HEK293T (cell line): ENCODE measurements around the gene PRF1.
"Not testable (repeated sequence)": the region's sequence is repeated elsewhere in the genome, so short reads cannot be mapped to it uniquely, and the experiment has no call there.

ENCODE experiments used
- CTCF ChIA-PET: fragments of 350-600 bp; formaldehyde crosslinking; extraction: SDS; loops from one replicate; lab custom pipeline; 2021; ENCODE audit warnings: antibody characterized with exemption, inconsistent platforms; lab: Yijun Ruan, JAX
- POLR2A ChIA-PET: fragments of 350-600 bp; formaldehyde crosslinking; extraction: SDS; loops from one replicate; lab custom pipeline; 2020; ENCODE audit warnings: antibody characterized with exemption, inconsistent platforms; lab: Yijun Ruan, JAX
- DNase-seq: peaks from one replicate; pipeline ENCODE4 v3.0.0; 2012; ENCODE audit warnings: mixed read lengths; ENCODE audit errors: extremely low spot score
- ARNT ChIP-seq: fragments of 450-650 bp; IDR thresholded peaks from 2 replicates; pipeline ENCODE4 v1.6.1; 2017; ENCODE audit warnings: mild to moderate bottlenecking
- BHLHE40 ChIP-seq: fragments of 450-650 bp; IDR thresholded peaks from 2 replicates; pipeline ENCODE4 v1.6.1; 2016; ENCODE audit warnings: mild to moderate bottlenecking, moderate library complexity, borderline replicate concordance
- CTBP1 ChIP-seq: fragments of 450-650 bp; IDR thresholded peaks from 2 replicates; pipeline ENCODE4 v1.6.1; 2016; ENCODE audit warnings: borderline replicate concordance
- ELF4 ChIP-seq: fragments of 450-650 bp; IDR thresholded peaks from 2 replicates; pipeline ENCODE4 v1.6.1; 2017; ENCODE audit warnings: antibody characterized with exemption
- FOXA1 ChIP-seq: fragments of 450-650 bp; IDR thresholded peaks from 2 replicates; pipeline ENCODE4 v1.6.1; 2016; ENCODE audit warnings: mild to moderate bottlenecking
- FOXM1 ChIP-seq: fragments of 450-650 bp; IDR thresholded peaks from 2 replicates; pipeline ENCODE4 v1.6.1; 2017; ENCODE audit warnings: mild to moderate bottlenecking, borderline replicate concordance
- HDGF ChIP-seq: fragments of 450-650 bp; IDR thresholded peaks from 2 replicates; pipeline ENCODE4 v1.6.1; 2017; ENCODE audit warnings: antibody characterized with exemption, borderline replicate concordance
- L3MBTL2 ChIP-seq: fragments of 450-650 bp; conservative IDR thresholded peaks from 2 replicates; pipeline ENCODE4 v1.6.1; 2016; ENCODE audit warnings: mild to moderate bottlenecking
- LEF1 ChIP-seq: fragments of 450-650 bp; IDR thresholded peaks from 2 replicates; pipeline ENCODE4 v1.6.1; 2017; ENCODE audit warnings: mild to moderate bottlenecking, borderline replicate concordance
- NFRKB ChIP-seq: fragments of 450-650 bp; IDR thresholded peaks from 2 replicates; pipeline ENCODE4 v1.6.1; 2016; ENCODE audit warnings: mild to moderate bottlenecking, moderate library complexity
- SP1 ChIP-seq: fragments of 450-650 bp; IDR thresholded peaks from 2 replicates; pipeline ENCODE4 v1.6.1; 2017
- TARDBP ChIP-seq: fragments of 450-650 bp; IDR thresholded peaks from 2 replicates; pipeline ENCODE4 v1.6.1; 2016
- ZNF384 ChIP-seq: fragments of 450-650 bp; IDR thresholded peaks from 2 replicates; pipeline ENCODE4 v1.6.1; 2016
- TF ChIP-seq, protein P1 (sequence below): fragments of 450-650 bp; IDR thresholded peaks from 2 replicates; pipeline ENCODE4 v1.6.1; 2016

The PRF1 gene

DNA sequence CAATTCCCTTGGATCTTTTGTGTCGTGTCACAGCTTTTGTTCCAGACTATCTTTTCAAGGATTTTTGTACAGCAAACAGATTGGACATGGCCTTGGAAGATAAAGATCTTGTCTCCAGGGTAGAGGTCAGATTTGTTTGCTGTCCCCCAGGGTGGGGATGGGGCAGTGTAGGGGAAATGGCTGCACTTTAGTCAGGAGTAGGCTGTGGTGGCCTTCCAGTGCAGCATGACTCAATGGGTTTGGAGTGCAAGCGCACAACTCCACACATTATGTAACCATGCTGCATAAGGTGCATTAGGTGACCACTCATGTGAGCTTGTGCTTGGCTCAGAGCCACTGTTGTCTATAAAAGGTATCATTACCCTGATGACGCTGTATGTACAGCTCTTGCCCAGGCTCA, 45.9 kb upstream of the PRF1 start:
- no peak for DNase-seq
- CTCF ChIA-PET = no interaction called here

DNA sequence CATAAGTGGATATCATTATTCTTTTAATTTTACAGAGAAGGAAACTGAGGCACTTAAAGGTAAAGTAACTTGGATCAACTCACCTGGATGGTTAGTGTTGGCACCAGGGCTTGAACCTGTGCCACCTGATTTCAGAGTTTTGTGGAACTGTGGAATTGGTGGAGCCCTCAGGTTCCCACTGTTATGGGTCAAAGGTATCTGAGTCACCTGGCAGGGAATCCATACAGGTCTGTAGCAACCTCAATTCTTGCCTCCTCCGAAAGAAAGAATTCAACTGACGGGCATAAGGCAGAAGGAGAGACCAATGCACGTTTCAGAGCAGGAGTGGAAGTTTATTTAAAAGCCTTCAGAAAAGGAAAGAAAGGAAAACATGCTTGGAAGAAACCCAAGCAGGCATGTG, 44.5 kb upstream of the PRF1 start:
- no peak for DNase-seq
- POLR2A ChIA-PET = no interaction called here
- CTCF ChIA-PET = no interaction called here
- TF ChIP-seq NFRKB = no peak
- TF ChIP-seq FOXA1 = no peak
- no peak for TF ChIP-seq L3MBTL2
- TF ChIP-seq TARDBP = no peak
- no peak for TF ChIP-seq LEF1
- TF ChIP-seq ARNT = no peak
- no peak for TF ChIP-seq HDGF
- no peak for TF ChIP-seq ZNF384
- no peak for TF ChIP-seq BHLHE40

More for the DNA sequence above, 45.9 kb upstream of the PRF1 start:
- POLR2A ChIA-PET = no interaction called here
- no peak for TF ChIP-seq NFRKB
- TF ChIP-seq, protein P1, sequence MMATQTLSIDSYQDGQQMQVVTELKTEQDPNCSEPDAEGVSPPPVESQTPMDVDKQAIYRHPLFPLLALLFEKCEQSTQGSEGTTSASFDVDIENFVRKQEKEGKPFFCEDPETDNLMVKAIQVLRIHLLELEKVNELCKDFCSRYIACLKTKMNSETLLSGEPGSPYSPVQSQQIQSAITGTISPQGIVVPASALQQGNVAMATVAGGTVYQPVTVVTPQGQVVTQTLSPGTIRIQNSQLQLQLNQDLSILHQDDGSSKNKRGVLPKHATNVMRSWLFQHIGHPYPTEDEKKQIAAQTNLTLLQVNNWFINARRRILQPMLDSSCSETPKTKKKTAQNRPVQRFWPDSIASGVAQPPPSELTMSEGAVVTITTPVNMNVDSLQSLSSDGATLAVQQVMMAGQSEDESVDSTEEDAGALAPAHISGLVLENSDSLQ = no peak
- no peak for TF ChIP-seq FOXM1
- TF ChIP-seq TARDBP = no peak
- TF ChIP-seq SP1 = no peak
- no peak for TF ChIP-seq ARNT
- no peak for TF ChIP-seq LEF1
- TF ChIP-seq ZNF384 = no peak
- TF ChIP-seq HDGF = no peak
- no peak for TF ChIP-seq L3MBTL2
- no peak for TF ChIP-seq BHLHE40
- TF ChIP-seq CTBP1 = no peak
- no peak for TF ChIP-seq FOXA1

DNA sequence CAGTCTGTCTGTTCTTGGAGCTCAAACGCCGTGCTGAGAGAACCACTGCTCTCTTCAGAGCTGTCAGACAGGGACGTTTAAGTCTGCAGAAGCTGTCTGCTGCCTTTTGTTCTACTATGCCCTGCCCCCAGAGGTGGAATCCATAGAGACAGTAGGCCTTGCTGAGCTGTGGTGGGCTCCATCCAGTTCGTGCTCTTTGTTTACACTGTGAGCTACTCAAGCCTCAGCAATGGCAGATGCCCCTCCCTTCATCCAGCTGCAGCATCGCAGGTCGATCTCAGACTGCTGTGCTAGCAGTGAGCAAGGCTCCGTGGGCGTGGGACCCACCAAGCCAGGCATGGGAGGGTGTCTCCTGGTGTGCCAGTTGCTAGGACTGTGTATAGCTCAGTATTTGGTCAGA, 42.4 kb upstream of the PRF1 start:
- CTCF ChIA-PET, POLR2A ChIA-PET, DNase-seq: not testable (repeated sequence)

DNA sequence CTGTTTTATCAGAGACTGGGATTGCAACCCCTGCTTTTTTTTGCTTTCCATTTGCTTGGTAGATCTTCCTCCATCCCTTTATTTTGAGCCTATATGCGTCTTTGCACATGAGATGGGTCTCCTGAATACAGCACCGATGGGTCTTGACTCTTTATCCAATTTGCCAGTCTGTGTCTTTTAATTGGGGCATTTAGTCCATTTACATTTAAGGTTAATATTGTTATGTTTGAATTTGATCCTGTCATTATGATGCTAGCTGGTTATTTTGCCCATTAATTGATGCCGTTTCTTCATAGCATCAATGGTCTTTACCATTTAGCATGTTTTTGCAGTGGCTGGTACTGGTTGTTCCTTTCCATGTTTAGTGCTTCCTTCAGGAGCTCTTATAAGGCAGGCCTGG, 40.7 kb upstream of the PRF1 start:
- POLR2A ChIA-PET, DNase-seq: not testable (repeated sequence)
- CTCF ChIA-PET = interaction anchor here (0.6 kb wide), 1 partner anchor 191 kb away, joined by 5 read pairs; no protein-coding TSS in a partner anchor

DNA sequence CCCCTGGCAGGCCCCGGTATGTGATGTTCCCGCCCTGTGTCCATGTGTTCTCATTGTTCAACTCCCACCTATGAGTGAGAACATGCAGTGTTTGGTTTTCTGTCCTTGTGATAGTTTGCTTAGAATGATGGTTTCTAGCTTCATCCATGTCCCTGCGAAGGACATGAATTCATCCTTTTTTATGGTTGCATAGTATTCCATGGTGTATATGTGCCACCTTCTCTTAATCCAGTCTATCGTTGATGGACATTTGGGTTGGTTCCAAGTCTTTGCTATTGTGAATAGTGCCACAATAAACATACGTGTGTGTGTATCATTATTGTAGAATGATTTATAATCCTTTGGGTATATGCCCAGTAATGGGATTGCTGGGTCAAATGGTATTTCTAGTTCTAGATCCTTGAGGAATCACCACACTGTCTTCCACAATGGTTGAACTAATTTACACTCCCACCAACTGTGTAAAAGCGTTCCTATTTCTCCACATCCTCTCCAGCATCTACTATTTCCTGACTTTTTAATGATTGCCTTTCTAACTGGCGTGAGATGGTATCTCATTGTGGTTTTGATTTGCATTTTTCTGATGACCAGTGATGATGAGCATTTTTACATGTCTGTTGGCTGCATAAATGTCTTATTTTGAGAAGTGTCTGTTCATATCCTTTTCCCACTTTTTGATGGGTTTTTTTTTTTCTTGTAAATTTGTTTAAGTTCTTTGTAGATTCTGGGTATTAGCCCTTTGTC, 37.3 kb upstream of the PRF1 start:
- POLR2A ChIA-PET, DNase-seq, CTCF ChIA-PET: not testable (repeated sequence)

DNA sequence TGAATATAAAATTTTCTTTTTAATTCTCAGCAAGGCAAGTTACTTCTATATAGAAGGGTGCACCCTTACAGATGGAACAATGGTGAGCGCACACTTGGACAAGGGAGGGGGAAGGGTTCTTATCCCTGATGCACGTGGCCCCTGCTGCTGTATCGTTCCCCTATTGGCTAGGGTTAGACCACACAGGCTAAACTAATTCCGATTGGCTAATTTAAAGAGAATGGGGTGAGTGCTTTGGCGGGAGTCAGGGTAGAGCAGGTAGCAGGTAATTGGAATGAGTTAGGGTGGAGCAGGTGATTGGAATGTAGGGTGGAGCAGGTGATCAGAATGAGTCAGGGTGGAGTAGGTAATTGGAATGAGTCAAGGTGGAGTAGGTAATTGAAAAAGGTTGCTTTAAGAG, 32.0 kb upstream of the PRF1 start:
- CTCF ChIA-PET, POLR2A ChIA-PET, DNase-seq: not testable (repeated sequence)

DNA sequence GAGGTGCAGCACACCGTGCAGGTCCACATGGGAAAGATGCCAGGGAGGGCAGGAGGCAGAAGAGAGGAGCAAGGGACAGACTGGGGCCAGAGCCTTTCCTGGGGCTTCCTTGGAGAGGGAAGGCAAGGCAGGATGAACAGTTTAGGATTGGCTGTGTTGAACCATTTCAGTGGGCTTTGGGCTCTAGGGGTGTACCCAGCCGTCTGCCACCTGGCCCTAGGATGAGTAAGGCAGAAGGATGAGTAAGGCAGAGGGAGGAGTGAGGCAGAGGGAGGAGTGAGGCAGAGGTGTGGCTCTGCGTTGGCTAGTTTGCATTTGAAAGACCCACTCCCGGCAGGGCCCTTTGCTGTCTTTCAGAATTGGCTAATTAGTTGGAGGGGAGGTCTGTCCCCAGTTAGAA, 31.5 kb upstream of the PRF1 start:
- CTCF ChIA-PET = no interaction called here
- DNase-seq = no peak
- POLR2A ChIA-PET = no interaction called here
- TF ChIP-seq ZNF384 (no peak), SP1 (no peak), TARDBP (no peak), FOXA1 (no peak)

DNA sequence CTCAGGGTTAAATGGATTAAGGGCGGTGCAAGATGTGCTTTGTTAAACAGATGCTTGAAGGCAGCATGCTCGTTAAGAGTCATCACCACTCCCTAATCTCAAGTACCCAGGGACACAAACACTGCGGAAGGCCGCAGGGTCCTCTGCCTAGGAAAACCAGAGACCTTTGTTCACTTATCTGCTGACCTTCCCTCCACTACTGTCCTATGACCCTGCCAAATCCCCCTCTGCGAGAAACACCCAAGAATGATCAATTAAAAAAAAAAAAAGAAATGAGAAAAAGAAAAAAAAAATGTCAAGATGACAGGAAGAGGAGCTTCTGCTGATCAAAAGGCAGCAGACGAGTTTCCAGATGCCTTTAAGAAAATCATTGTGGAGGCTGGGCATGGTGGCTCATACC, 29.2 kb upstream of the PRF1 start:
- DNase-seq, POLR2A ChIA-PET, CTCF ChIA-PET: not testable (repeated sequence)

DNA sequence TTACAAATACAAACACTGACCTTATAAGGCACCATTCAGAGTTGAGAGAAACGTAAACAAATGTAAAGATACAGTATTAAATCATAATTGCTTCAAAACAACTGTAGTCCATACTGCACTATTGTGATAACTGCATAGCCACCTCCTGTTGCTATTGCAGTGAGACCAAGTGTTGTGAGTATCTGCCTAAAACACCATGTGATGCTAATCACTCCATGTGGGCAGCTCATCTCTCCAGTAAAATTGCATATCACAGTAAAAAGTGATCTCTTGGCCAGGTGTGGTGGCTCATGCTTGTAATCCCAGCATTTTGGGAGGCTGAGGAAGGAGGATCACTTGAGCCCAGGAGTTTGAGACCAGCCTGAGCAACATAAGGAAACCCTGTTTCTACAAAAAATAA, 26.8 kb upstream of the PRF1 start:
- TF ChIP-seq CTBP1 (no peak), LEF1 (no peak), ELF4 (no peak), NFRKB (no peak)
- ChIA-PET POLR2A (no interaction called here), CTCF (no interaction called here)
- no peak for DNase-seq

DNA sequence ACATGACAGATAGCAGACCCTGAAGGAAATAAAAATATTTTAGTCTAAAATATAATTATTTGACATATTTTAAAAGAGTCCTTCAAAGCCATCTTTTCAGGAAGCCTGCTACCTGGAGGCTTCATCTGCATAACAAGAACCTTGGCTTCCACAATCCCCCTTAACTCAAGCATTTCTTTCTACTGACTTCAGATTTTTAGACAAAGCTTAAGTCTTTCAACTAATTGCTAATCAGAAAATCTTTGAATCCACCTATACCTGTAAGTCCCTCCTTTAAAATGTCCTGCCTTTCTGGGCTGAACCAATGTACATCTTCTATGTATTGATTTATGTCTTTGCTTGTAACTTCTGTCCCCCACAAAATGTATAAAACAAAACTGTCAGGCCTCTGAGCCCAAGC, 23.5 kb upstream of the PRF1 start:
- no peak for TF ChIP-seq HDGF
- no peak for TF ChIP-seq NFRKB
- no peak for TF ChIP-seq CTBP1
- TF ChIP-seq, protein P1 = no peak
- TF ChIP-seq FOXM1 = no peak
- TF ChIP-seq ZNF384 = no peak
- TF ChIP-seq FOXA1 = no peak
- no peak for TF ChIP-seq L3MBTL2
- DNase-seq = no peak
- ChIA-PET POLR2A (no interaction called here), CTCF (no interaction called here)
